Astrocyte of the spinal cord (primary cell): ENCODE measurements around the gene HSPB2.

Experiments used
- DNase-seq: peaks from one replicate; pipeline ENCODE4 v3.0.0; 2011; ENCODE audit warnings: low read depth, low spot score
- H3K4me3 ChIP-seq: 2 replicates; pipeline ENCODE4 v1.5.1; 2011; ENCODE audit warnings: low read depth, mild to moderate bottlenecking, low read length, moderate library complexity
- in situ Hi-C: cut with HindIII; loops from 2 replicates; pipeline ENCODE4 v1.10.0; 2017; ENCODE audit warnings: low sequenced_read_pairs
- TF ChIP-seq, protein P1 (sequence below): IDR thresholded peaks from 2 replicates; pipeline ENCODE4 v1.5.1; 2012; ENCODE audit warnings: low read depth, mild to moderate bottlenecking, low read length, inconsistent platforms

The HSPB2 gene, protein sequence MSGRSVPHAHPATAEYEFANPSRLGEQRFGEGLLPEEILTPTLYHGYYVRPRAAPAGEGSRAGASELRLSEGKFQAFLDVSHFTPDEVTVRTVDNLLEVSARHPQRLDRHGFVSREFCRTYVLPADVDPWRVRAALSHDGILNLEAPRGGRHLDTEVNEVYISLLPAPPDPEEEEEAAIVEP

DNA sequence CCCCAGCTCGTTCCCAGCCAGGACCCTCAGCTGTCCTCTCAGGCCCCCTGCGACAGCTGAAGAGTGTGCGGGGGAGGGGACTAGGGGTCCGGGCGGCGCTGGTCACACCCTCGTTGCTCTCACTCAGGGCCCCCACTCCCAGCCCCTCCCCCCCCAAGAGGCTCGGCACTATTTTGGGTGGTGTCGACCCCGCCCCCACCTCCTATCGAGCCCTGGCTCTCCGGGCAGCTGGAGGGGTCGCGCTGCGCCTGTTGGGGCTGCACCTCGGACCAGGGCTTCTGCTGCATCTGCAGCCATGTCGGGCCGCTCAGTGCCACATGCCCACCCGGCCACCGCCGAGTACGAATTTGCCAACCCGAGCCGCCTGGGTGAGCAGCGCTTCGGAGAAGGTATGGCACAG, at the start of gene HSPB2:
Gene HSPB2 (plus strand): TSS at position 200 of the 400 bp plus-strand sequence. CDS start 96 bp downstream, at position 296.
- TF ChIP-seq, protein P1, sequence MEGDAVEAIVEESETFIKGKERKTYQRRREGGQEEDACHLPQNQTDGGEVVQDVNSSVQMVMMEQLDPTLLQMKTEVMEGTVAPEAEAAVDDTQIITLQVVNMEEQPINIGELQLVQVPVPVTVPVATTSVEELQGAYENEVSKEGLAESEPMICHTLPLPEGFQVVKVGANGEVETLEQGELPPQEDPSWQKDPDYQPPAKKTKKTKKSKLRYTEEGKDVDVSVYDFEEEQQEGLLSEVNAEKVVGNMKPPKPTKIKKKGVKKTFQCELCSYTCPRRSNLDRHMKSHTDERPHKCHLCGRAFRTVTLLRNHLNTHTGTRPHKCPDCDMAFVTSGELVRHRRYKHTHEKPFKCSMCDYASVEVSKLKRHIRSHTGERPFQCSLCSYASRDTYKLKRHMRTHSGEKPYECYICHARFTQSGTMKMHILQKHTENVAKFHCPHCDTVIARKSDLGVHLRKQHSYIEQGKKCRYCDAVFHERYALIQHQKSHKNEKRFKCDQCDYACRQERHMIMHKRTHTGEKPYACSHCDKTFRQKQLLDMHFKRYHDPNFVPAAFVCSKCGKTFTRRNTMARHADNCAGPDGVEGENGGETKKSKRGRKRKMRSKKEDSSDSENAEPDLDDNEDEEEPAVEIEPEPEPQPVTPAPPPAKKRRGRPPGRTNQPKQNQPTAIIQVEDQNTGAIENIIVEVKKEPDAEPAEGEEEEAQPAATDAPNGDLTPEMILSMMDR, result no peak
- in situ Hi-C loops, result no loop called here
- peak within 1 kb of the TSS; percentile 12 for H3K4me3 ChIP-seq
- DNase-seq, result no peak

DNA sequence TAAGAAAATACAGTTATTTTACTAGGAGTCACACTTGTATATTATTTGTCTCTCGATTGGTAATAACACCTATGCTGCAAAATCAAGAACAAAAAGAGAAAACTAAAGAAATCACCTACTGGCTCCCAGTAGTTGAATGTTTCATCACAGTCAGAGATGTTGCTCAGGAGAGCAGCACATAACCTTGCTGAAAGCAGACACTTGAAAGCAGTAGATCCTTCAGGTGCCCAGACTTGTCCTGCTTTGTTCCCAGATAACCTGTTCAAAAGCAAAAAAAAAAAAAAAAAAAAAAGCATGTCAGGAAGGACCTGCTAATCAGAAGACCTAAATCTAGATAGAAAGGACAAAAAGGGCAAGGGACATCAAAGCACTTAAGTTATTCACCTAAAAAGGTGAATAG, 42.4 kb upstream of the HSPB2 start:
- in situ Hi-C loops, result no loop called here
- H3K4me3 ChIP-seq, result no peak overlapping the region
- TF ChIP-seq, protein P1, result no peak

DNA sequence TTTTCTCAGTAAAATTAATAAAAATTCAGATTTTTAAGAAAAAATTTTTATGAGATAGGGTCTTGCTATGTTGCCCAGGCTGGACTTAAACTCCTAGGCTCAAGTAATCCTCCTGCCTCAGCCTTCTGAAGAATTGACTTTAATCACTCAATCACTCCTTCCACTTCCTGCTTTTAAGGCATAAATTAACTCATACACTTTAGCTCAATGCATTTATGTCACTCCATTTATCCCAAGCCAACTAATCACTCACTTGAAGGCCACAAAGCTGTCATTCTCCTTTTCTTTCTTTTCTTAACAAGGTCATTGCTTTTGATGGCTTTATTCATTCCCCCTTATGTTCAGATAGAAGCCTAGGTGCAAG, 42.0 kb upstream of the HSPB2 start:
- in situ Hi-C loops, result no loop called here
- DNase-seq, result no peak
- TF ChIP-seq, protein P1, result no peak
- H3K4me3 ChIP-seq, result peak overlapping the region; percentile 58

More for the DNA sequence above, 42.4 kb upstream of the HSPB2 start:
- DNase-seq, result no peak

DNA sequence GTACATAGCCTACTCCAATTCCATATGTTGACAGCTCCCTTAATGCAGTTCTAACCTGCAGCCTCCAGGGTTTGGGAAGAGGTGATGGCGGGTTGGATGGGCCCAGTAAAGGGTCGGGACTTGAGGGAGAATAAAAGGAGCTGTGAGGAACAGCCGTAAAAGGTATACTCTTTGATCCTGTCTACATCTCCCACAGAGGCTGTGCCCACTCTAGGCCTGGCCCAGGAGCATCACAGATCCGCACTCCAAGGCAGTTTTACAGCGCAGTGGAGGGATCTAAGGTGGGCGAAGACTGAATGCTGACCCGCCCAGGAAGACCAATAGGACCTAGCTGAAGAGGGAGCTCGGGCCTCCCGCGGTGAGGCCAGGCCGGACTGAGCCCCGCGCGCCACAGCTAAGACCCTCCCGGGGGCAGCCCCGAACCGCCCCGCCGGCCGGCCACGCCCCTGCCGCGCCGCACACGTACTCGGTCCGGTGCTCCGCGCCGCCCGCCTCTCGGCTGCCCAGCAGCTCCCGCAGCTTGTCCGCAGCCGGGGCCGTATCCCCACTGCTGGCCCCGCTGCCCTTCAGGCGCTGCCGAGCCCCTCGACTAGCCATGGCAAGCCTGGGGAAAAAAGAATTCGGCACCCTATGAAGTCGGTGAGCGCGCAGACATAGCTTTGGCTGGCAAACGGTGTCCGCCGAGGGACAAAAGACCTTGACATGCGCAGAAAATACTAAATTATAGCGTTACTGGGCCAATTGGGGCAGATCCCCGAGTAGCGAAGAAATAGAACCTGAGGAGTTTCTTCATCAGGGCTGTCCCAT, 41.4 kb upstream of the HSPB2 start, which contains the start of gene ALG9:
Gene ALG9 (minus strand): TSS at position 696 of the 807 bp plus-strand sequence. CDS start 99 bp downstream, at position 597.
- H3K4me3 ChIP-seq, result peak within 1 kb of the TSS; percentile 58
- in situ Hi-C loops, result no loop called here
- TF ChIP-seq, protein P1, result peak; percentile 52
- peak; percentile 85 for DNase-seq

DNA sequence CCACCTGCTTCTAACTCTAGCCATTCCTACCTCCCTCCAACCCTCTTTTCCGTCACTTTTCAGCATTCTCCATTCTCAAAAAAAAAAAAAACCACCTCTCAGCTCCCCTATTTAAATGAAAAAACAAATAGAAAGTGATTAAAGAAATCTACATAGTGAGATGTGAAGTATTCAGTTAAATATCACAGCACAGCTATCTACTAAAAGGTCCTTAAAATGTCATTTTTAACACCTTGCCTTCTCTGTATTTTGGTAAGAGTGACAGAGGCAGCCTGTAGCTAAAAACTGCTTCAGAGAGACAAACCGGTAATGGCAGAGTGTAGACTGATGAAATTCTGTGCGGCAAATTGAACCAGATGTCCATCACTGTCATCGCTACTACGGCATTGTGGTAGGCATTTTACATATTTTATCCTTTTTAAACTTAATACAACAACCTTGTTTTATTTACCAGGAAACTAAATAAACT, 40.8 kb upstream of the HSPB2 start:
- TF ChIP-seq, protein P1, result no peak
- no peak for DNase-seq
- in situ Hi-C loops, result no loop called here
- H3K4me3 ChIP-seq, result peak overlapping the region; percentile 58

DNA sequence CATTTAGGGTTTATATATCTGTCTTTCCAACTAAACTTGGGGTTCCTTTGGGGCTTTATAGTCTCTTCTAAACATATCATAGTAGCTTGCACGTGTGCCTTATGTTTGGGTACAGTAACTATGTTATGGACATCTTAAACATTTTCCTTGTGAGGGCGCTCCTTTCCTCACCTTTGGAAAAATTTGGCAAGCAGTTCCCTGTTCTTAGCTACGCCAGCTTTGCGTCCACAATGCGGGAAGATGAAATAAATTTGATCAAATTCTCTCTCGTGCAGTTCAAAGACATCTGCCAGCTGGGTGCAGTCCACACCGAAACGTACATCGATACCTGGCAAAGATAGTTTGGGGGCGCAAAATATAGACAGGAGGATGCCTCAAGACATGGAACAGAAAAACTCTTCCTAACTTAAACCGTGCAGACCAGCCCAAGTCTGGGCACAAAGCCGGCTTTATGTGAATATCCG, 34.1 kb upstream of the HSPB2 start:
- TF ChIP-seq, protein P1, result no peak
- H3K4me3 ChIP-seq, result peak overlapping the region; percentile 69
- in situ Hi-C loops, result no loop called here
- no peak for DNase-seq
